HepG2 (cell line): ENCODE results near the gene P3H3. TPM values are rescaled to one million over a fixed set of nuclear protein-coding genes. Genes with fewer than 3 reads are reported as not detected.

Experiments
- BHLHE40 ChIP-seq: IDR thresholded peaks from 2 replicates; pipeline ENCODE4 v1.6.1; 2011; ENCODE audit warnings: low read length, improper control_type of control experiment
- FOXM1 ChIP-seq: sonication (generic); formaldehyde crosslinking; IDR thresholded peaks from 2 replicates; pipeline ENCODE4 v1.5.0; 2020; ENCODE audit warnings: missing genetic modification reagents
- HNRNPK ChIP-seq: fragments of 200-400 bp; formaldehyde crosslinking; IDR thresholded peaks from 2 replicates; pipeline ENCODE4 v1.6.1; 2018; ENCODE audit warnings: low read length, low read depth, moderate library complexity, mild to moderate bottlenecking; ENCODE audit not compliant: poor library complexity, severe bottlenecking
- MIER2 ChIP-seq: IDR thresholded peaks from 2 replicates; pipeline ENCODE4 v1.6.1; 2016; ENCODE audit warnings: missing biosample characterization, missing genetic modification reagents
- NFE2L2 ChIP-seq: fragments of 150-350 bp; IDR thresholded peaks from 2 replicates; pipeline ENCODE4 v1.6.1; 2014; ENCODE audit warnings: low read length
- SIX4 ChIP-seq: sonication (generic); formaldehyde crosslinking; IDR thresholded peaks from 2 replicates; pipeline ENCODE4 v1.4.0; 2020; ENCODE audit warnings: missing genetic modification reagents
- ZBTB7A ChIP-seq: sonication (generic); formaldehyde crosslinking; IDR thresholded peaks from 2 replicates; pipeline ENCODE4 v1.8.0; 2022; ENCODE audit warnings: mild to moderate bottlenecking, missing genetic modification reagents
- ZFP41 ChIP-seq: sonication (generic); formaldehyde crosslinking; IDR thresholded peaks from 2 replicates; pipeline ENCODE4 v1.4.0; 2020; ENCODE audit warnings: mild to moderate bottlenecking, missing genetic modification reagents, borderline replicate concordance
- ZNF569 ChIP-seq: sonication (generic); formaldehyde crosslinking; IDR thresholded peaks from 2 replicates; pipeline ENCODE4 v1.5.0; 2020; ENCODE audit warnings: mild to moderate bottlenecking, missing genetic modification reagents, moderate library complexity, borderline replicate concordance
- ZNF607 ChIP-seq: sonication (generic); formaldehyde crosslinking; IDR thresholded peaks from 2 replicates; pipeline ENCODE4 v1.5.1; 2020; ENCODE audit warnings: missing genetic modification reagents, mild to moderate bottlenecking, borderline replicate concordance
- ZNF749 ChIP-seq: sonication (generic); formaldehyde crosslinking; IDR thresholded peaks from 2 replicates; pipeline ENCODE4 v1.8.0; 2022; ENCODE audit warnings: mild to moderate bottlenecking, missing genetic modification reagents, moderate library complexity, borderline replicate concordance
- ZSCAN22 ChIP-seq: sonication (generic); formaldehyde crosslinking; IDR thresholded peaks from 2 replicates; pipeline ENCODE4 v1.4.0; 2020; ENCODE audit warnings: mild to moderate bottlenecking, missing genetic modification reagents
- polyA plus RNA-seq, 8 experiments: library from polyadenylated mRNA; depleted of rRNA in 3 of 8; stranded (reverse) in 7 of 8; unstranded in 1 of 8; fragments of >200 nt; fragmentation: Illumina TruSeq in 4 of 8; extraction: Trizol in 4 of 8; gene quantifications; 2 replicates each; pipeline versions ENCODE4 v1.2.1 to v1.2.3, GENCODE V29; 2011 to 2016; ENCODE audit warnings: low read depth in 4 of 8, missing spikeins in 1 of 8, mixed read lengths in 1 of 8; ENCODE audit not compliant: insufficient read depth in 1 of 8
- total RNA-seq, 5 experiments: library from RNA; depleted of rRNA; stranded (reverse); fragments of >200 nt; fragmentation: Illumina TruSeq; extraction: Trizol; gene quantifications; 2 replicates each; pipeline ENCODE4 v1.2.3, GENCODE V29; 2016; ENCODE audit warnings: low read depth in 1 of 5
- TF ChIP-seq, protein P1 (sequence below): sonication (generic); formaldehyde crosslinking; IDR thresholded peaks from 2 replicates; pipeline ENCODE4 v1.4.0; 2020; ENCODE audit warnings: missing genetic modification reagents, borderline replicate concordance
- TF ChIP-seq, protein P2 (sequence below), 2 experiments: sonication (generic) in 1 of 2; formaldehyde crosslinking in 1 of 2; IDR thresholded peaks; 2 replicates each; pipeline versions ENCODE4 v1.5.1 to v1.6.1; 2011 to 2020; ENCODE audit warnings: borderline replicate concordance in 1 of 2, low read depth in 1 of 2, low read length in 1 of 2, mild to moderate bottlenecking in 1 of 2, missing genetic modification reagents in 1 of 2, moderate library complexity in 1 of 2
- TF ChIP-seq, protein P3 (sequence below): sonication (generic); formaldehyde crosslinking; conservative IDR thresholded peaks from 2 replicates; pipeline ENCODE4 v1.4.0; 2020; ENCODE audit warnings: missing genetic modification reagents
- TF ChIP-seq, protein P4 (sequence below): sonication (generic); formaldehyde crosslinking; IDR thresholded peaks from 2 replicates; pipeline ENCODE4 v1.8.0; 2022; ENCODE audit warnings: missing genetic modification reagents, mild to moderate bottlenecking, moderate library complexity, borderline replicate concordance
- TF ChIP-seq, protein P5 (sequence below): sonication (generic); formaldehyde crosslinking; IDR thresholded peaks from 2 replicates; pipeline ENCODE4 v1.5.1; 2020; ENCODE audit warnings: mild to moderate bottlenecking, missing genetic modification reagents, borderline replicate concordance

P3H3 gene
- total and polyA plus RNA-seq, 2 of the 13 experiments (the other 11 are each of a cell fraction or from before 2014, with no cell fraction given) = 20.1 to 20.5 TPM

DNA sequence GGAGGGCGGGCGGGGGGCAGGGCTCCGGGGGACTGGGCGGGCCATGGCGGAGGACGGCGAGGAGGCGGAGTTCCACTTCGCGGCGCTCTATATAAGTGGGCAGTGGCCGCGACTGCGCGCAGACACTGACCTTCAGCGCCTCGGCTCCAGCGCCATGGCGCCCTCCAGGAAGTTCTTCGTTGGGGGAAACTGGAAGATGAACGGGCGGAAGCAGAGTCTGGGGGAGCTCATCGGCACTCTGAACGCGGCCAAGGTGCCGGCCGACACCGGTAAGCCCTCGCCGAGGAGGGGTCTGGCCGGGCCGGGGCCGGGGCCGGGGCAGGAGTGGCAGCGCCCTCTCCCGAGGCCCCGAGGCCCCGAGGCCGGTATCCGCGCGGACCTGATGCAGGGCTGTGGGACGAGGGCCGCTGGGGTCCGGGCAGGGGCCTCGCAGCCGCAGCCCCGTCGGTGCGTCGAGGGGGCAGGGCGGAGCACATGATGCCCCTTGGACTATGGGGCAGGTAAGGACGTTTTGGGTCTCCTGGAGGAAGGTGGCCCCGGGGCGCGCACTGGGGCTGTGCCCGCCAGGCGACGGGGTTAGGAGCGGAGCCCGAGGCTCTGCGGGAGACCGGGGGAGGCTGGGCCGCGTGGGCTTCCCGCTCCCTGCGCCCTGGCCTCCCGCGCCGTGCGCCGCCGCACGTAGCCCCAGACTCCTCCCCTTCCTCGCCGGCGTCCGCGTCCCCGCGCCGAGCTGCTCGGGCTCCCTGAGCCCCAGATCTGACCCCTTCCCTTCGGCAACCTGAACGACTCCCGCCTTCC lies 39.4 kb downstream of the P3H3 start, which contains the start of gene TPI1 (continued):
- TF ChIP-seq, protein P1, sequence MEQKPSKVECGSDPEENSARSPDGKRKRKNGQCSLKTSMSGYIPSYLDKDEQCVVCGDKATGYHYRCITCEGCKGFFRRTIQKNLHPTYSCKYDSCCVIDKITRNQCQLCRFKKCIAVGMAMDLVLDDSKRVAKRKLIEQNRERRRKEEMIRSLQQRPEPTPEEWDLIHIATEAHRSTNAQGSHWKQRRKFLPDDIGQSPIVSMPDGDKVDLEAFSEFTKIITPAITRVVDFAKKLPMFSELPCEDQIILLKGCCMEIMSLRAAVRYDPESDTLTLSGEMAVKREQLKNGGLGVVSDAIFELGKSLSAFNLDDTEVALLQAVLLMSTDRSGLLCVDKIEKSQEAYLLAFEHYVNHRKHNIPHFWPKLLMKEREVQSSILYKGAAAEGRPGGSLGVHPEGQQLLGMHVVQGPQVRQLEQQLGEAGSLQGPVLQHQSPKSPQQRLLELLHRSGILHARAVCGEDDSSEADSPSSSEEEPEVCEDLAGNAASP = peak; percentile 52
- TF ChIP-seq NFE2L2 (no peak), ZNF607 (CRISPR knock-in tag) (no peak; the same call in 1 of the 2 replicates), ZNF749 (CRISPR knock-in tag) (peak; percentile 60; the same call in 1 of the 2 replicates), ZNF569 (CRISPR knock-in tag) (no peak), ZFP41 (CRISPR knock-in tag) (no peak), MIER2 (no peak), SIX4 (CRISPR knock-in tag) (no peak), ZSCAN22 (CRISPR knock-in tag) (no peak), FOXM1 (CRISPR knock-in tag) (0 out of 2 replicates have a peak, but pooled peaks have one; percentile 72), BHLHE40 (no peak), HNRNPK (peak; percentile 42), ZBTB7A (no peak)
- TF ChIP-seq, protein P2, sequence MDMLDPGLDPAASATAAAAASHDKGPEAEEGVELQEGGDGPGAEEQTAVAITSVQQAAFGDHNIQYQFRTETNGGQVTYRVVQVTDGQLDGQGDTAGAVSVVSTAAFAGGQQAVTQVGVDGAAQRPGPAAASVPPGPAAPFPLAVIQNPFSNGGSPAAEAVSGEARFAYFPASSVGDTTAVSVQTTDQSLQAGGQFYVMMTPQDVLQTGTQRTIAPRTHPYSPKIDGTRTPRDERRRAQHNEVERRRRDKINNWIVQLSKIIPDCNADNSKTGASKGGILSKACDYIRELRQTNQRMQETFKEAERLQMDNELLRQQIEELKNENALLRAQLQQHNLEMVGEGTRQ (IDR thresholded peaks at IDR 0.05; ENCODE audit: low read depth, low read length) = no peak
- TF ChIP-seq, protein P2 (CRISPR knock-in tag; IDR thresholded peaks at IDR 0.05; ENCODE audit: borderline replicate concordance) = no peak
- TF ChIP-seq, protein P3, sequence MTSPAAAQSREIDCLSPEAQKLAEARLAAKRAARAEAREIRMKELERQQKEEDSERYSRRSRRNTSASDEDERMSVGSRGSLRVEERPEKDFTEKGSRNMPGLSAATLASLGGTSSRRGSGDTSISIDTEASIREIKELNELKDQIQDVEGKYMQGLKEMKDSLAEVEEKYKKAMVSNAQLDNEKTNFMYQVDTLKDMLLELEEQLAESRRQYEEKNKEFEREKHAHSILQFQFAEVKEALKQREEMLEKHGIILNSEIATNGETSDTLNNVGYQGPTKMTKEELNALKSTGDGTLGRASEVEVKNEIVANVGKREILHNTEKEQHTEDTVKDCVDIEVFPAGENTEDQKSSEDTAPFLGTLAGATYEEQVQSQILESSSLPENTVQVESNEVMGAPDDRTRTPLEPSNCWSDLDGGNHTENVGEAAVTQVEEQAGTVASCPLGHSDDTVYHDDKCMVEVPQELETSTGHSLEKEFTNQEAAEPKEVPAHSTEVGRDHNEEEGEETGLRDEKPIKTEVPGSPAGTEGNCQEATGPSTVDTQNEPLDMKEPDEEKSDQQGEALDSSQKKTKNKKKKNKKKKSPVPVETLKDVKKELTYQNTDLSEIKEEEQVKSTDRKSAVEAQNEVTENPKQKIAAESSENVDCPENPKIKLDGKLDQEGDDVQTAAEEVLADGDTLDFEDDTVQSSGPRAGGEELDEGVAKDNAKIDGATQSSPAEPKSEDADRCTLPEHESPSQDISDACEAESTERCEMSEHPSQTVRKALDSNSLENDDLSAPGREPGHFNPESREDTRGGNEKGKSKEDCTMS (CRISPR knock-in tag) = no peak; the same call in 1 of the 2 replicates
- TF ChIP-seq, protein P4, sequence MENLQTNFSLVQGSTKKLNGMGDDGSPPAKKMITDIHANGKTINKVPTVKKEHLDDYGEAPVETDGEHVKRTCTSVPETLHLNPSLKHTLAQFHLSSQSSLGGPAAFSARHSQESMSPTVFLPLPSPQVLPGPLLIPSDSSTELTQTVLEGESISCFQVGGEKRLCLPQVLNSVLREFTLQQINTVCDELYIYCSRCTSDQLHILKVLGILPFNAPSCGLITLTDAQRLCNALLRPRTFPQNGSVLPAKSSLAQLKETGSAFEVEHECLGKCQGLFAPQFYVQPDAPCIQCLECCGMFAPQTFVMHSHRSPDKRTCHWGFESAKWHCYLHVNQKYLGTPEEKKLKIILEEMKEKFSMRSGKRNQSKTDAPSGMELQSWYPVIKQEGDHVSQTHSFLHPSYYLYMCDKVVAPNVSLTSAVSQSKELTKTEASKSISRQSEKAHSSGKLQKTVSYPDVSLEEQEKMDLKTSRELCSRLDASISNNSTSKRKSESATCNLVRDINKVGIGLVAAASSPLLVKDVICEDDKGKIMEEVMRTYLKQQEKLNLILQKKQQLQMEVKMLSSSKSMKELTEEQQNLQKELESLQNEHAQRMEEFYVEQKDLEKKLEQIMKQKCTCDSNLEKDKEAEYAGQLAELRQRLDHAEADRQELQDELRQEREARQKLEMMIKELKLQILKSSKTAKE = no peak; the same call in 1 of the 2 replicates
- TF ChIP-seq, protein P5, sequence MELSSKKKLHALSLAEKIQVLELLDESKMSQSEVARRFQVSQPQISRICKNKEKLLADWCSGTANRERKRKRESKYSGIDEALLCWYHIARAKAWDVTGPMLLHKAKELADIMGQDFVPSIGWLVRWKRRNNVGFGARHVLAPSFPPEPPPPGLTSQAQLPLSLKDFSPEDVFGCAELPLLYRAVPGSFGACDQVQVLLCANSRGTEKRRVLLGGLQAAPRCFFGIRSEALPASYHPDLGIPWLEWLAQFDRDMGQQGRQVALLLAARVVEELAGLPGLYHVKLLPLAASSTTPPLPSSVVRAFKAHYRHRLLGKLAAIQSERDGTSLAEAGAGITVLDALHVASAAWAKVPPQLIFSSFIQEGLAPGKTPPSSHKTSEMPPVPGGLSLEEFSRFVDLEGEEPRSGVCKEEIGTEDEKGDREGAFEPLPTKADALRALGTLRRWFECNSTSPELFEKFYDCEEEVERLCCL (CRISPR knock-in tag) = no peak
